Suppressor macrophage treated with lipopolysaccharide for 4 hours (primary cell): ENCODE results near the gene NUDT3.

ENCODE experiments used
- DNase-seq: peaks from one replicate; pipeline ENCODE4 v3.0.0-alpha.2; 2020

Gene NUDT3

GRCh38 chr6:34236443-34237315 is 155.8 kb downstream of the NUDT3 start, which contains the start of gene HMGA1:
HMGA1 (plus strand) TSS chr6:34236873; CDS start chr6:34240781, 3,908 bp downstream.
- peak; percentile 88 for DNase-seq

GRCh38 chr6:34236131-34236442 is 156.4 kb downstream of the NUDT3 start:
- DNase-seq = no peak

- DNase-seq = peak; percentile 55
Measured at GRCh38 chr6:34235307-34236130, 156.9 kb downstream of the NUDT3 start.

DNA sequence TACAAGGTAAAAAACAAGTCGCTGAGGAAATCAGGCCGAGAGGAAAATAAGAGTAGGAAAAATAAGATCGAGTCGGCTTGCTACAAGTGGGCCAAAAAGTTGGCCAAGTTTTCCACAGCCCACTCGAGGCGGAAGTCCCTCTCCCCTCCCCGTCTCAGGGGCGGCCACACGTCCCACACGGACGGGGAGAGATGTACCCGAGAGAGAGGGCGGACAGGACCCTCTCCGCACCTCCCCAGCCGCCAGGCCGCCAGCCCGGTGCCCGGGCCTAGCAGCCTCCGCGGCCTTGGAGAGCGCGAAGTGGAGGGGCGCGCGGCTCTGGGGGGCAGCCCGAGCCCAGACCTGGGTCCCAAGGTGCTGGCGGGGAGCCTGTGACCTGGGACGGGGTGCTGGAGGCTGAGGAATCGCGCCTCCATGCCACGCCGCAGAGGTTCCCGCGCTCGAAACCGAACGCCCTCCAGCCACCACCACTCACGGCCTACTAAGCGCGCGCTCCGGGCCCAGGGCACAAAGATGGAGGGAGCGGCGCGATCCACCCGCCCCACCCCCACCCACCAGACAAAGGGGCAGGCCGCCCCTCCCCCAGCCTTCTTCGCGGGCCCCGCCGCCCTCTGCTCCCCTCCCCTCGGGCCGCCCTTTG is 157.7 kb downstream of the NUDT3 start:
- DNase-seq = no peak

DNA sequence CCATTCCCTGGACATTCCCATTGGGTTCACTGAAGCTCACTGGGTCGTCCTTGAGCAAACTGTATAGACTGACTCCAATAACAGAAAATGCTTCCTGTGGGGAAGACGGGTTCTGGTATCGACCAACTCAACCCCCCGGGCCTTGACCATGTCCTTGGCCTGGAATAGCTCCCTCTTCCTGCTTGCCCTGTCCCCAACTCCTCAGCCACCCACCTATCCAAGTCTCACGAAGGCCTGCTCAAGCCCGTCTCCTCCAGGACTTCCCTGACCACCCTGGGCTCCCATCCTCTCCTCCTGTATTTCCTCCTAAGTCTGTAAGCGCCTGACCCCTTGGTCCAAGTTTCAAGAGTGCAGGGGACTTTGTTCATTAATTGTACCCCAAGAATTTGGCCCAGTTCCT is 158.6 kb downstream of the NUDT3 start:
- no peak for DNase-seq

DNA sequence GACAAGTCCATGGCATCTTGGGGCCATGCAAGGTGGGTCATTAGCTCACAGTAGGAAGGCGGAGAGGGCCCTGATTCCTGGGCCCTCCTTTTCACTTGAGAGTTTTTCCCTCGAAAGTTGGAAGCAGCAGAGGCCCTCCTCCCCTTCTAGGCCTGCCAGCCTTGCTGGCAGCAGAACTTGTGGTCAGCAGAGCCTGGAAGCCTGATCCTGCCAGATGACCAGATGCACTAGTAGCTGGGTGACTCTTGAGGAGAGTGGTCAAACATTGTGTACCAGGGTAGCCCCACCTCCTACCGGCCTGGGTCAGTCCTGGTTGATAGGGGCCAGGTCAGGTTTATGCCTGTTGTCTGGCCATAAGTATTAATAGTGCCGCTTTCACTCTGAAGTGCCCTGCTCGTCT is 159.6 kb downstream of the NUDT3 start:
- DNase-seq = no peak

- DNase-seq = no peak
Measured at GRCh38 chr6:34231566-34232336, 160.7 kb downstream of the NUDT3 start.

GRCh38 chr6:34230653-34231371 is 161.7 kb downstream of the NUDT3 start:
- DNase-seq = no peak

GRCh38 chr6:34229877-34230276 is 162.6 kb downstream of the NUDT3 start:
- DNase-seq = no peak
